Activated CD4-positive, alpha-beta T cell treated with anti-CD3 and anti-CD28 coated beads, Interleukin-2, amount 50 U/mL, for 16 hours (primary cell): ENCODE measurements around the gene TBC1D10B.
A peak's percentile ranks its signal among the peaks of the same experiment; 100 is the strongest.
"Not testable (repeated sequence)": the region's sequence is repeated elsewhere in the genome, so short reads cannot be mapped to it uniquely, and the experiment has no call there.

Experiments used
- DNase-seq: peaks from one replicate; pipeline ENCODE4 v3.0.0-alpha.2; 2020

The TBC1D10B gene

GRCh38 chr16:30354423-30355143 lies 15.7 kb downstream of the TBC1D10B start:
- DNase-seq: no peak

- DNase-seq: no peak
Measured at GRCh38 chr16:30353438-30354129, 16.7 kb downstream of the TBC1D10B start.

GRCh38 chr16:30352488-30353401 lies 17.5 kb downstream of the TBC1D10B start:
- DNase-seq: no peak

- DNase-seq: no peak
Measured at GRCh38 chr16:30351586-30352419, 18.5 kb downstream of the TBC1D10B start.

GRCh38 chr16:30351001-30351441 lies 19.3 kb downstream of the TBC1D10B start:
- no peak for DNase-seq

- DNase-seq: peak; percentile 76
Measured at GRCh38 chr16:30350134-30350871, 20.0 kb downstream of the TBC1D10B start.

GRCh38 chr16:30349675-30350074 lies 20.6 kb downstream of the TBC1D10B start:
- no peak for DNase-seq

- DNase-seq: no peak
Measured at GRCh38 chr16:30348929-30349328, 21.4 kb downstream of the TBC1D10B start.

GRCh38 chr16:30348113-30348512 lies 22.2 kb downstream of the TBC1D10B start:
- no peak for DNase-seq

- DNase-seq: no peak
Measured at GRCh38 chr16:30346286-30346685, 24.0 kb downstream of the TBC1D10B start.

GRCh38 chr16:30343491-30343820 lies 26.8 kb downstream of the TBC1D10B start:
- DNase-seq: not testable (repeated sequence)

- no peak for DNase-seq
Measured at GRCh38 chr16:30342751-30343490, 27.4 kb downstream of the TBC1D10B start.

GRCh38 chr16:30341971-30342370 lies 28.3 kb downstream of the TBC1D10B start:
- not testable (repeated sequence) for DNase-seq

GRCh38 chr16:30340621-30341020 lies 29.7 kb downstream of the TBC1D10B start:
- DNase-seq: no peak

GRCh38 chr16:30338715-30339114 lies 31.6 kb downstream of the TBC1D10B start:
- not testable (repeated sequence) for DNase-seq

- not testable (repeated sequence) for DNase-seq
Measured at GRCh38 chr16:30337964-30338357, 32.3 kb downstream of the TBC1D10B start.

- no peak for DNase-seq
Measured at GRCh38 chr16:30335598-30336474, 34.5 kb downstream of the TBC1D10B start.

GRCh38 chr16:30335028-30335597 lies 35.2 kb downstream of the TBC1D10B start:
- DNase-seq: peak; percentile 87

- DNase-seq: peak; percentile 88
Measured at GRCh38 chr16:30334473-30334989, 35.8 kb downstream of the TBC1D10B start.
